ENCODE measurements around the gene GADL1. TPM values are rescaled to one million over a fixed set of nuclear protein-coding genes. Genes with fewer than 3 reads are reported as not detected.

Gene GADL1
- total RNA-seq, 1 donor = not detected

DNA sequence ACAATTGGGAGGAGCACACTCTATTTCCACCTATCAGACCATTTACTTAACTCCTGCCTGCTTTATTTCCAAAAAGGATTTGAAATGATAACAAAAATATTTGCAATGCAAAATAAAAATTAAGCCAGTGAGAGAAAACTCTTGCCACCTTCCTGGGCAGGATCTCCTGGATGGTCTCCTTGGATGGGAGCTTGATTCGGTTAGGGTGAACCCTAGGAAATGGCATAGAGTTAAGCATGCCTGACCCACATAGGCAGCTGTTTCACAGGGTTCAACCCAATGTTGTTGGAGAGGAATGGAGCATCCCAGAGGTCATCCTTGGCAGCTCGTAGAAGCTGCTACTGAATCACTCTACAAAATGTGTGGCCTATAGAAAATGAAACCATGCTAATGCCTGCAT is 204.3 kb downstream of the GADL1 start:
- H3K4me3 ChIP-seq (ENCODE audit: low read depth, low read length) = no peak overlapping the region
- DNase-seq (ENCODE audit: low read depth) = no peak
- TF ChIP-seq, protein P1, sequence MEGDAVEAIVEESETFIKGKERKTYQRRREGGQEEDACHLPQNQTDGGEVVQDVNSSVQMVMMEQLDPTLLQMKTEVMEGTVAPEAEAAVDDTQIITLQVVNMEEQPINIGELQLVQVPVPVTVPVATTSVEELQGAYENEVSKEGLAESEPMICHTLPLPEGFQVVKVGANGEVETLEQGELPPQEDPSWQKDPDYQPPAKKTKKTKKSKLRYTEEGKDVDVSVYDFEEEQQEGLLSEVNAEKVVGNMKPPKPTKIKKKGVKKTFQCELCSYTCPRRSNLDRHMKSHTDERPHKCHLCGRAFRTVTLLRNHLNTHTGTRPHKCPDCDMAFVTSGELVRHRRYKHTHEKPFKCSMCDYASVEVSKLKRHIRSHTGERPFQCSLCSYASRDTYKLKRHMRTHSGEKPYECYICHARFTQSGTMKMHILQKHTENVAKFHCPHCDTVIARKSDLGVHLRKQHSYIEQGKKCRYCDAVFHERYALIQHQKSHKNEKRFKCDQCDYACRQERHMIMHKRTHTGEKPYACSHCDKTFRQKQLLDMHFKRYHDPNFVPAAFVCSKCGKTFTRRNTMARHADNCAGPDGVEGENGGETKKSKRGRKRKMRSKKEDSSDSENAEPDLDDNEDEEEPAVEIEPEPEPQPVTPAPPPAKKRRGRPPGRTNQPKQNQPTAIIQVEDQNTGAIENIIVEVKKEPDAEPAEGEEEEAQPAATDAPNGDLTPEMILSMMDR (IDR thresholded peaks at IDR 0.05; ENCODE audit: insufficient read depth, low read depth, low read length) = no peak

GRCh38 chr3:30688776-30689641 is 205.5 kb downstream of the GADL1 start:
- TF ChIP-seq, protein P1 (IDR thresholded peaks at IDR 0.05; ENCODE audit: insufficient read depth, low read depth, low read length) = no peak
- DNase-seq (ENCODE audit: low read depth) = peak; percentile 81
- H3K4me3 ChIP-seq (ENCODE audit: low read depth, low read length) = no peak overlapping the region

DNA sequence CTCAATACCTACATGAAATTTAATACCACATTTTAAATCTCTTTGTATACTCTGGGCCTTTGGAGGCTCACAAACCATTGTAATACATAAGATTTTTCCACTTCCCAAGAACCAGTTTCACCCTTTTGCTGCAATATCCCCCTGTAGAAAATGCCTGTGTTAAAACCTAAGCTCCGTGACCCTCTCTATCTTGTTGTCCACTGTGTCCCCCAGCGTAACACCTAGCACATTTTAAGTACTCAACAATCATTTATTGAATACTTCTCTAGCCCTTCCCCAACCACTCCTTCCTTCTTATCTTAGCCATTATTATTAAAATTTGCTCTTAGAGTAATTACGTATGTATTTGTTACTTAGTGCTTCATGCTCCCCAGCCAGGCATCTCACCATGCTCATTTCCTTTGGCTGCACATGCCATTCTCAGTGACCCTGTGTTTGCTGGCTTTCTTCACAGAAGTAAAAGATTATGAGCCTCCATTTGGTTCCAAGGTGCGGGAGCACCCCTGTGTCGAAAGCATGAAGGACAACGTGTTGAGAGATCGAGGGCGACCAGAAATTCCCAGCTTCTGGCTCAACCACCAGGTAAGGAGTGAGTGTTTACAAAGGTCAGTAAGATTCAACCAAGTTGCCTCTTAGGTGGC is 206.4 kb downstream of the GADL1 start:
- DNase-seq (ENCODE audit: low read depth) = no peak
- TF ChIP-seq, protein P1 (IDR thresholded peaks at IDR 0.05; ENCODE audit: insufficient read depth, low read depth, low read length) = no peak
- no peak overlapping the region for H3K4me3 ChIP-seq (ENCODE audit: low read depth, low read length)

DNA sequence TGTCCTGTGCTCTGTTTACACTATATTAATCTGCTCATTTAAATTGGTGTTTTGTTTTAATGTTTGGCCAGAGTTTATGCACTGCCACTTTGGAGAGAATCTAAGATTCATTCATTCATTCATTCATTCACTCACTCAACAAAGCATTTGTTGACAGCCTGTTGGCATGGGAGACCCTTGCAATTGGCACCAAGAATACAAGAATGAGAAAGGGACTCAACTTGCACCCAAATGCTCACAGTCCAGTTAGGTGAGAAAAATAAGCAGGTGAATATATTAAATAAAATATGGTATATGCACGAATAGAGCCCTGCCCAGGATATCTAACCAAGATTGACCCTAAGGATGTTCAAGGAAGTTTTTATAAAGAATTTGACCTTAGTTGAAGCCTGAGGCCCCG is 207.7 kb downstream of the GADL1 start:
- no peak overlapping the region for H3K4me3 ChIP-seq (ENCODE audit: low read depth, low read length)
- no peak for DNase-seq (ENCODE audit: low read depth)
- TF ChIP-seq, protein P1 (IDR thresholded peaks at IDR 0.05; ENCODE audit: insufficient read depth, low read depth, low read length) = no peak

DNA sequence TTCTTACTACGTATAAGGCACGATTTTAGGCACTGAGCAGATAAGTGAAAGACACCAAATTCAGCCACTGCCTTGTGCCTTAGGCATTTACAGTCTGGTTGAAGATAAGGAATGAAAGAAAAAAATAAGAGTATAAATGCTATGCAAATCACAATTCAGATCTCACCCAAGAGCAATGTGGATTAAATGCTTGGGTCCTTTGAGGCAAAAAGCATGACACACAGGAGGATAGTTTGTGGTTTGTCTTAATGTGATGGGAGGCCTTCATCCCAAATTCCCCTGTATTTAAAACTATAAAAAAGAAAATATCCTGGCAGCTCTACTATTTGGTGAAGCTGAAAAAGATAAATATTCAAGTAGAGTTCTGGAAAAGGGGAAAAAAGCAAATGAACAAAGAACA is 208.3 kb downstream of the GADL1 start:
- TF ChIP-seq, protein P1 (IDR thresholded peaks at IDR 0.05; ENCODE audit: insufficient read depth, low read depth, low read length) = no peak
- no peak overlapping the region for H3K4me3 ChIP-seq (ENCODE audit: low read depth, low read length)
- no peak for DNase-seq (ENCODE audit: low read depth)

DNA sequence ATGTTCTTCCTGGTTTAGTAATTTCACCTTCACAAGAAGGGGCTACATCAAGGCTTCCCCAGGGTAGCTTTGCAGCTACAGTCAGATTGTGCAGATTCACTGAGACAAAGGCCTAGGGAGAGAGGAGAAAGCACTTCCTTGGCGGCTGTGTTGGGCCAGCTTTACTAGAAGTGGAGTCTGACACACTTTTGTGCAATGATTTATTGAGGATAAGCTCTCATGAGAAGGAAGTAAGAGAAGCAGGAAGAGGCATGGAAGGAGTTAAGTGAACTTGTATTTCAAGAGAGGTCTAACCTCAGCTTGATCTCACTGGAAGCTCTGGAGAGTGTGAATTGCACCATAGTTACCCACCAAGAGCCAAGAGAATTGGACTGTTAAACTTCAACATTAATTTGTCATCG is 209.2 kb downstream of the GADL1 start:
- DNase-seq (ENCODE audit: low read depth) = peak; percentile 89
- no peak overlapping the region for H3K4me3 ChIP-seq (ENCODE audit: low read depth, low read length)
- TF ChIP-seq, protein P1 (IDR thresholded peaks at IDR 0.05; ENCODE audit: insufficient read depth, low read depth, low read length) = no peak
